Stomach (tissue), 4 donors: ENCODE measurements around the gene CLK2.
"Not testable (repeated sequence)": the region's sequence is repeated elsewhere in the genome, so short reads cannot be mapped to it uniquely, and the experiment has no call there.

Experiments used
- EP300 ChIP-seq: sonication (generic); formaldehyde crosslinking; IDR thresholded peaks from one replicate; pipeline ENCODE4 v1.6.1; 2017; ENCODE audit warnings: antibody characterized with exemption
- POLR2A ChIP-seq, 4 donors: fragments of 450-650 bp; IDR thresholded peaks; one replicate each; pipeline ENCODE4 v1.6.1; 2016; ENCODE audit warnings: antibody characterized with exemption in 4 of 4, control low read depth in 2 of 4, mild to moderate bottlenecking in 1 of 4, moderate library complexity in 1 of 4
- POLR2AphosphoS5 ChIP-seq, 3 donors: sonication (generic); formaldehyde crosslinking; IDR thresholded peaks; one replicate each; pipeline ENCODE4 v1.6.1; 2016; ENCODE audit warnings: antibody characterized with exemption in 3 of 3
- TF ChIP-seq, protein P1 (sequence below), 7 experiments: fragments of 450-650 bp in 4 of 7; fragments of 200-600 bp in 3 of 7; sonication (generic) in 3 of 7; IDR thresholded peaks; one replicate each; pipeline ENCODE4 v1.5.1; 2016 to 2019; ENCODE audit warnings: antibody characterized with exemption in 7 of 7, control low read depth in 2 of 7, mild to moderate bottlenecking in 1 of 7

DNA sequence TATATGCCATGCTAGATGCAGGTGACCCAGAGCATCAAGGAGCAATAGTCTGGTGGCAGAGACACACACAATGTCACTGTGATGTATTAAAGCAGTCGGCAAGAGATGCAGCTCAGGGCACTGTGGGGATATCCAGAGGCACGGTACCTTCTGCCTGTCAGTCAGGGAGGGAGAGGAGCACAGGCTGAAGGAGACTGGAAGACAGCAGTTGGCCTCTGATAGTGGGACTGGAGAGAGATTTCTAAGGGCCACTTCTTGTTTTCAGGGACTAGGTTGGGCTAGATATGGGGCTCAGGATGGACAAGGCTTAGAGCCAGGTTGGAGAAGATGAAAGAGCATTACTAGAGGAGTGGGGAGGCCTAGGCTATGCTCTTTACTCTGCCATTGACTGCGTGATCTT lies 42.0 kb downstream of the CLK2 start:
- TF ChIP-seq, protein P1, sequence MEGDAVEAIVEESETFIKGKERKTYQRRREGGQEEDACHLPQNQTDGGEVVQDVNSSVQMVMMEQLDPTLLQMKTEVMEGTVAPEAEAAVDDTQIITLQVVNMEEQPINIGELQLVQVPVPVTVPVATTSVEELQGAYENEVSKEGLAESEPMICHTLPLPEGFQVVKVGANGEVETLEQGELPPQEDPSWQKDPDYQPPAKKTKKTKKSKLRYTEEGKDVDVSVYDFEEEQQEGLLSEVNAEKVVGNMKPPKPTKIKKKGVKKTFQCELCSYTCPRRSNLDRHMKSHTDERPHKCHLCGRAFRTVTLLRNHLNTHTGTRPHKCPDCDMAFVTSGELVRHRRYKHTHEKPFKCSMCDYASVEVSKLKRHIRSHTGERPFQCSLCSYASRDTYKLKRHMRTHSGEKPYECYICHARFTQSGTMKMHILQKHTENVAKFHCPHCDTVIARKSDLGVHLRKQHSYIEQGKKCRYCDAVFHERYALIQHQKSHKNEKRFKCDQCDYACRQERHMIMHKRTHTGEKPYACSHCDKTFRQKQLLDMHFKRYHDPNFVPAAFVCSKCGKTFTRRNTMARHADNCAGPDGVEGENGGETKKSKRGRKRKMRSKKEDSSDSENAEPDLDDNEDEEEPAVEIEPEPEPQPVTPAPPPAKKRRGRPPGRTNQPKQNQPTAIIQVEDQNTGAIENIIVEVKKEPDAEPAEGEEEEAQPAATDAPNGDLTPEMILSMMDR (IDR thresholded peaks at IDR 0.05) = not testable (repeated sequence)
- TF ChIP-seq EP300; POLR2A (IDR thresholded peaks at IDR 0.05); POLR2AphosphoS5 (IDR thresholded peaks at IDR 0.05): not testable (repeated sequence)
